Measurements from ENCODE around the gene MCRIP1. TPM values are rescaled to one million over a fixed set of nuclear protein-coding genes. Genes with fewer than 3 reads are reported as not detected.
A peak's percentile ranks its signal among the peaks of the same experiment; 100 is the strongest.

MCRIP1 gene
- total and polyA plus RNA-seq, 2 of the 13 experiments (the other 11 are each of a cell fraction or from before 2014, with no cell fraction given): 79.7 to 84.9 TPM

DNA sequence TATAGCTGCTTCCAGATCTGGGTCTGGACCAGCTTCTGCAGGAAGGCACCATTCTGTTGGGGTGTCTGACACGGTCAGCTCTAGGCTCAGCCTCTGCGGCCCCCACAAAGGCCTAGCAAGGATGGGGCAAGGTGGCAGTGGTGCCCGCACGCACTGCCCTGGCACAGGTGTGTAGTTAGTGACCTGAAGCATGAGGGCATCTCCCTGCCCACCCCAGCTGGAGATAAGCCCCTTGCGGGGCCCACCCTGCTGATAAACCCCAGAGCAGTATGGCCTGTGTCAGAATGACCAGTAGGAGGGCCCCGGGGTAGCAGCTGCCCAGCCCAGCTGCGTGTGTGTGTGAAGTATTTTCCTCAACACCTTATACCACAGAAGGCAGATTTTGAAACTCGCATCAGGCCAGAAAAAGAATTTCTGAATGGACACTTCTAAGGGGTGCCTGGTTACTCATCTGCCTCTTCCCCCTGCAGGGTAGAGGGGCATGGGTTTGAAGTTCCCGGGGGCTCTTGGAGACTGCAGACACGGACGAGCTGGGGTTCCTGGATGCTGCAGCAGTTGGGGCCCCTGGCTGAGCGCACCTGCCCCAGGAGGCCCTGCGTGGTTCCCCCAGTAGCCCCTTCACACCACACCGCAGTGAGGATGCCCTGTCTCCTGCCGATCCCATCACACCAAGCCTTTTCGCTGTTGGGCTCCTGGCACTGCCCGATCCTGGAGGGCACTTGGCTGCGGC lies 33.5 kb upstream of the MCRIP1 start (continued):
- TF ChIP-seq, protein P1, sequence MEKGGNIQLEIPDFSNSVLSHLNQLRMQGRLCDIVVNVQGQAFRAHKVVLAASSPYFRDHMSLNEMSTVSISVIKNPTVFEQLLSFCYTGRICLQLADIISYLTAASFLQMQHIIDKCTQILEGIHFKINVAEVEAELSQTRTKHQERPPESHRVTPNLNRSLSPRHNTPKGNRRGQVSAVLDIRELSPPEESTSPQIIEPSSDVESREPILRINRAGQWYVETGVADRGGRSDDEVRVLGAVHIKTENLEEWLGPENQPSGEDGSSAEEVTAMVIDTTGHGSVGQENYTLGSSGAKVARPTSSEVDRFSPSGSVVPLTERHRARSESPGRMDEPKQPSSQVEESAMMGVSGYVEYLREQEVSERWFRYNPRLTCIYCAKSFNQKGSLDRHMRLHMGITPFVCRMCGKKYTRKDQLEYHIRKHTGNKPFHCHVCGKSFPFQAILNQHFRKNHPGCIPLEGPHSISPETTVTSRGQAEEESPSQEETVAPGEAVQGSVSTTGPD (CRISPR knock-in tag; IDR thresholded peaks at IDR 0.05): no peak
- 0 out of 2 replicates have a peak, but pooled peaks have one; percentile 4 for TF ChIP-seq MED1 (CRISPR knock-in tag; IDR thresholded peaks at IDR 0.05)
- no peak for TF ChIP-seq ZNF629 (CRISPR knock-in tag; conservative IDR thresholded peaks at IDR 0.05)
- 0 out of 2 replicates have a peak, but pooled peaks have one; percentile 6 for TF ChIP-seq FOXP4 (CRISPR knock-in tag; IDR thresholded peaks at IDR 0.05)
- 0 out of 2 replicates have a peak, but pooled peaks have one; percentile 23 for TF ChIP-seq HOXA3 (CRISPR knock-in tag; IDR thresholded peaks at IDR 0.05)
- no peak for TF ChIP-seq PAWR (CRISPR knock-in tag; IDR thresholded peaks at IDR 0.05; ENCODE audit: borderline replicate concordance)
- peak in 1 of 2 experiments; percentile 14; a peak in 1 of 4 replicates for TF ChIP-seq KLF16 (CRISPR knock-in tag; IDR thresholded peaks at IDR 0.05)
- 0 out of 2 replicates have a peak, but pooled peaks have one; percentile 8 for TF ChIP-seq ZNF317 (CRISPR knock-in tag; IDR thresholded peaks at IDR 0.05)
- TF ChIP-seq ZNF414 (CRISPR knock-in tag; IDR thresholded peaks at IDR 0.05): peak; percentile 33; the same call in 1 of the 2 replicates
- TF ChIP-seq MAZ (IDR thresholded peaks at IDR 0.05; ENCODE audit: borderline replicate concordance, low read depth, low read length): no peak
- peak; percentile 48; the same call in 1 of the 2 replicates for TF ChIP-seq MAZ (CRISPR knock-in tag; IDR thresholded peaks at IDR 0.05; ENCODE audit: low read depth)
- no peak for TF ChIP-seq TCF7L2 (IDR thresholded peaks at IDR 0.05; ENCODE audit: low read depth, low read length)
- TF ChIP-seq, protein P2, sequence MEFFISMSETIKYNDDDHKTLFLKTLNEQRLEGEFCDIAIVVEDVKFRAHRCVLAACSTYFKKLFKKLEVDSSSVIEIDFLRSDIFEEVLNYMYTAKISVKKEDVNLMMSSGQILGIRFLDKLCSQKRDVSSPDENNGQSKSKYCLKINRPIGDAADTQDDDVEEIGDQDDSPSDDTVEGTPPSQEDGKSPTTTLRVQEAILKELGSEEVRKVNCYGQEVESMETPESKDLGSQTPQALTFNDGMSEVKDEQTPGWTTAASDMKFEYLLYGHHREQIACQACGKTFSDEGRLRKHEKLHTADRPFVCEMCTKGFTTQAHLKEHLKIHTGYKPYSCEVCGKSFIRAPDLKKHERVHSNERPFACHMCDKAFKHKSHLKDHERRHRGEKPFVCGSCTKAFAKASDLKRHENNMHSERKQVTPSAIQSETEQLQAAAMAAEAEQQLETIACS (CRISPR knock-in tag; IDR thresholded peaks at IDR 0.05): peak; percentile 27; the same call in 1 of the 2 replicates
- TF ChIP-seq TAF1 (CRISPR knock-in tag; IDR thresholded peaks at IDR 0.05): peak; percentile 50; the same call in 1 of the 2 replicates
- TF ChIP-seq MXD1 (CRISPR knock-in tag; IDR thresholded peaks at IDR 0.05): no peak
- TF ChIP-seq RBM22 (optimal IDR thresholded peaks at IDR 0.05; ENCODE audit: low read length): peak; percentile 63
- TF ChIP-seq RBFOX2 (IDR thresholded peaks at IDR 0.05; ENCODE audit: low read depth, low read length): peak; percentile 96; the same call in 1 of the 2 replicates
- TF ChIP-seq ZFP1 (CRISPR knock-in tag; IDR thresholded peaks at IDR 0.05): no peak
- TF ChIP-seq PRPF4 (IDR thresholded peaks at IDR 0.05; ENCODE audit: low read depth, low read length, poor library complexity, severe bottlenecking): peak; percentile 67
- no peak for TF ChIP-seq MXI1 (IDR thresholded peaks at IDR 0.05; ENCODE audit: borderline replicate concordance, low read depth, low read length)
- 0 out of 2 replicates have a peak, but pooled peaks have one; percentile 2 for TF ChIP-seq ZNF841 (CRISPR knock-in tag; IDR thresholded peaks at IDR 0.05; ENCODE audit: borderline replicate concordance)
- 0 out of 2 replicates have a peak, but pooled peaks have one; percentile 44 for TF ChIP-seq ZBTB2 (CRISPR knock-in tag; IDR thresholded peaks at IDR 0.05; ENCODE audit: low read depth)
